HG03060 (cell line): ENCODE measurements around the gene CIZ1.
"Not testable (repeated sequence)": the region's sequence is repeated elsewhere in the genome, so short reads cannot be mapped to it uniquely, and the experiment has no call there.

Source experiments
- ATAC-seq: cut with Tn5 transposase; IDR thresholded peaks from one replicate; pipeline ENCODE4 v1.9.1; 2021; ENCODE audit warnings: low read depth, moderate number of reproducible peaks; ENCODE audit not compliant: unreplicated experiment

Gene CIZ1

GRCh38 chr9:128149001-128149701 lies 42.2 kb downstream of the CIZ1 start, which contains the start of gene LCN2:
Gene LCN2 (plus strand): TSS chr9:128149453. CDS start chr9:128149526, 73 bp downstream.
- no peak for ATAC-seq

DNA sequence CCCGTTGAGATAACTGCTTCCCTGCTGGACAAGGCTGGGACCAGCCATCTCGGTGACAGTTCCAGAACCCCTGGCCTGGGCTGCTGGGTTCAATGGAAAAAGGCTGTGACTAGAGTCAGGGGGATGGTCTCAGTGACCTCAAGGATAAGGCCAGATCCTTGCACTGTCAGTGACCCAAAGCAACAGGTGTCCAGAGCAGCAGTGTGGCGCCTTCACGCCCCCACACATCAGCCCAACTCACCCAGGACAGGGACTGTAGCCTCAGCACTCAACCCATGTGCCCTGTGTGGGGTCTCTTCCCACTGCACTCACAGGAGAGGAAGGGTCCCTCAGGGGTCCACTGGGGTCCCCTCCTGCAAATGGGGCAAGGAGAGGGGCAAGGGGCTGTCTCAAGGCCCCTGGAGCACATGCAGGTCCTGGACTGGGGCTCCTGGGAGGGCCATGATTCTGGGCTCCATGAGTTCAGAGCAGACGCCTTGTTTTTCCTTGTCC lies 42.8 kb downstream of the CIZ1 start:
- no peak for ATAC-seq

DNA sequence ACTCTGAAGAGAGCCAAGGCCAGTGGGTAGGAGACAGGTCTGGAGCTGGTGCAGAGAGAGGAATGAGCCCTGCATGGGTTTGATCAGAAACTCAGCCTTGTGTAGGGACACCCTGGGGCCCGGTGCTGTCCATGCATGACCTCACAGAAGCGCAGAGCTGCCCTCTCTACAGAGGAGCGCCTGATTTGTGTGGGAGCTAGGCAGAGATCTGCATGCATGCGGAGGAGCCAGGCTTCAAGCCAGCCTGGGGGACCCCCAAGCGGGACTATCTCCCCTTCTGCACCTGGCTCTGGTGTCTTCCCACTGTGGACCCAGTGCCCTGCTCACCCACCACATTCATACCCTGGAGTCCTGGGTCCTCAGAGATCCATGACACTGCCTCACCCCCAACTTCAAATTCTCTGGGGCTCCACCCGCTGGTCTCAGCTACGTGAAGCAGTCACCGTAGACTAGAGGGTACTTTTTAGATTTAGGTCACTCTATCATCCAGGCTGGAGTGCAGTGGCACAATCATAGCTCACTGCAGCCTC lies 44.7 kb downstream of the CIZ1 start:
- no peak for ATAC-seq

DNA sequence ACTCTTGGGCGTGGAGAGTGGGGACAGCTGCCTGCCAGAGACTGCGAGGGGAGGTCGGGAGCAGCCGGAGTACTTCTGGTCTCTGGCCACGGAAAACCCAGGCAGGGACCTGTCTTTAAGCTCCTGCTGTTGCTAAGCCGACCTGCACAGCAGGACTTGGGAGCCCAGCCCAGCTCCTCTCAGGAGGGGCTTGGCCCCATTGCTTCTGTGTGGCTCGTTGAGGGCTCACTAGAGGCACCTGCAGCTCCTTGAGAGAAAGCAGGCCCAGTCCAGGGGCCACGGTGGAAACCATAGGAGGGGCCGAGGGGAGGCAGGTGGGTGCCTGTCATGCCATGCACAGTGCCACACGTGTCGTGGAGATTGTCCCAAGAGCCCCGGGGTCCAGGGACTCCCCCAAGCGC lies 45.4 kb downstream of the CIZ1 start:
- no peak for ATAC-seq

DNA sequence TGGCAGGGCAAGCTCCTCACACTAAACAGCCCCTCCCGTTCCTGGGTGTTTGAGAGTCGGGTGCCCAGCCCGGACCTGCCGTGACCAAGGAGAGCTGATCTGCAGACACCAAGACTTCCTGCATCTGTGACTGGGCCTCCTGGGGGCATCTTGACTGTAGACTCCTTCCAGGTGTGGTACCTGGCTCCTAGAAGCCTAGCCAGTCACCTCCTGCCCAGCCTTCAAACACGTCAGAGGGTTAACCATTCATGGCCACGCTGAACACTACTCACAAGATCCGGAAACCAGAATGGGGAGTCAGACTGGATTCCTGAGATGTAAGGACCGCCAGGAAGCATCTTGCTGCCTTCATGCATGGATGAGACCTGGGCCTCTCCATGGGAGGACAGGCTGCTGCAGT lies 45.8 kb downstream of the CIZ1 start:
- no peak for ATAC-seq

DNA sequence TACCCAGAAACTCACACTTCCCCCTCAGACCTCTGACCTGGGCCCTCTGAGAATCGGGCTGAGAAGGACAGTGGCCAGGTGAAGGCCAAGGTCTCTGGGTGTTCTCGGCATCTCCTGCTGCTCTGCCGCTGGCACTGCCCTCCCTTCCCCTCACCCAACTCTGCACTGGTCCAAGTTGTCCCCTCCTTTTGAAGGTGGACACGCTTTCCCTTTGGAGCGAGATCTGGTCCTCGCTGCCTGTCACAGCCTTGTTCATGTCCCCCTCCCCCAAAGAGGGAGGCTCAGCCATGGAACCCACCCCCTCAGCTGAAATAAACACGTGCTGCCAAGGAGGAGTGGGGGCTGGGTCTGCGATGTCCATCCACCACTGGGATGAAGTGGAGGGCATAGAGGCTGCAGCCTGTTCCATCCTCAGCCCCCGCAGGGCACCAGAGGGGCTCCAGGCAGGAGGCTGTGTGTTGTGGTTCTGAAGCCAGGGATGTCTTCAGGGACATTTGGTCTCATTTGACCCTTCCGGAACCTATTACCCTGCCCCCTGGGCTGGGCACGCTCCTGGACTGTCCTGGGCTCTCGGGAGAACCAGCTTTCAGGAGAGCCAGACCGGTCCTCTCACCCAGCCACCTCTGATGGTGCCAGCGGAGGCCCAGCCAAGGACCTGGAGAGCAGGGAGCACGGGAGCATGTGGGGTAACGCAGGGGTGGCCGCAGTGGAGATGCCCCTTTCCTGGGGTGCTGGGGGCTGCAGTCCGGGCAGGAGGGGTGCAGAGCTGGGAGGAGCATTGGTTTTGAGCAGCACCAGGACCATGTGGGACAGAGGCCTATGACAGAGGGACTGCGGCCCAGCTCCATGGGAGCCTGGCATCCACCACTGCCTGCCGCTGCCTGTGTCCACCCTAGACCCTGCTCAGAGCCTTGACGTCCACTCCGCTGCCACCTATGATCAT lies 46.9 kb downstream of the CIZ1 start:
- ATAC-seq = no peak

GRCh38 chr9:128143525-128144238 lies 47.7 kb downstream of the CIZ1 start:
- no peak for ATAC-seq

GRCh38 chr9:128142596-128142995 lies 48.8 kb downstream of the CIZ1 start:
- ATAC-seq = no peak

DNA sequence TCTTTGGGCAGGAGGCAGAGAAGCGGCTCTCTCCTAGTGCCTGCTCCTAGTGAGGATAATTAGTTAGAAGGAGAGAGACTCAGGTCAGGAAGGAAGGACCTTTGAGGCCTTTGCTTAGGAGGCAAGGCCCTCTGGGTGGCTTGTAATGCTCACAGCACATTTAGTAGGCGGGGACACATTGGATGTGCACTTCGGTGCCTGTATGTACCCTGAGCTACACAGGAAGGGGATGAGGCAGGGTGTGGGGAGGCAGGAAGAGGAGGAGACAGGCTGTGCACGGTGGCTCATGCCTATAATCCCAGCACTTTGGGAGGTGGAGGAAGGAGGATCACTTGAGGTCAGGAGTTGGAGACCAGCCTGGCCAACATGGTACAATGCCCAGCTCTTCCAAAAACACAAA lies 49.3 kb downstream of the CIZ1 start:
- ATAC-seq = no peak

DNA sequence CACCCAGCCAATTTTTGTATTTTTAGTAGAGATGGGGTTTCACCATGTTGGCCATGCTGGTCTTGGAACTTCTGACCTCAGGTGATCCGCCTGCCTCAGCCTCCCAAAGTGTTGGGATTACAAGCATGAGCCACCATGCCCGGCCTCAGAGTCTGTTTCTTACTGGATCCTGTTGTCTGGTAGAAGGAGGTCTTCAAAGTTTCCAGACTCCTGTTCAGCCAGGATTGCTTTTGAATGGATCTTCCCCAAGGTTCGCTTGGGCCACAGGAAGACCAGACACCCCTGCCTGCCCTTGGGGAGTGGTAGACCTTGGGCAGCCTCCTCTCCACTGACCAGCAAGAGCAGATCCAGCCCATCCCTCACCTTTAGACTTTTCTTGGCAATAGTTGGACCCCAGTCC lies 49.8 kb downstream of the CIZ1 start:
- ATAC-seq = no peak

GRCh38 chr9:128139621-128140020 lies 51.8 kb downstream of the CIZ1 start:
- no peak for ATAC-seq

- no peak for ATAC-seq
Measured at GRCh38 chr9:128138001-128138400, 53.4 kb downstream of the CIZ1 start.

DNA sequence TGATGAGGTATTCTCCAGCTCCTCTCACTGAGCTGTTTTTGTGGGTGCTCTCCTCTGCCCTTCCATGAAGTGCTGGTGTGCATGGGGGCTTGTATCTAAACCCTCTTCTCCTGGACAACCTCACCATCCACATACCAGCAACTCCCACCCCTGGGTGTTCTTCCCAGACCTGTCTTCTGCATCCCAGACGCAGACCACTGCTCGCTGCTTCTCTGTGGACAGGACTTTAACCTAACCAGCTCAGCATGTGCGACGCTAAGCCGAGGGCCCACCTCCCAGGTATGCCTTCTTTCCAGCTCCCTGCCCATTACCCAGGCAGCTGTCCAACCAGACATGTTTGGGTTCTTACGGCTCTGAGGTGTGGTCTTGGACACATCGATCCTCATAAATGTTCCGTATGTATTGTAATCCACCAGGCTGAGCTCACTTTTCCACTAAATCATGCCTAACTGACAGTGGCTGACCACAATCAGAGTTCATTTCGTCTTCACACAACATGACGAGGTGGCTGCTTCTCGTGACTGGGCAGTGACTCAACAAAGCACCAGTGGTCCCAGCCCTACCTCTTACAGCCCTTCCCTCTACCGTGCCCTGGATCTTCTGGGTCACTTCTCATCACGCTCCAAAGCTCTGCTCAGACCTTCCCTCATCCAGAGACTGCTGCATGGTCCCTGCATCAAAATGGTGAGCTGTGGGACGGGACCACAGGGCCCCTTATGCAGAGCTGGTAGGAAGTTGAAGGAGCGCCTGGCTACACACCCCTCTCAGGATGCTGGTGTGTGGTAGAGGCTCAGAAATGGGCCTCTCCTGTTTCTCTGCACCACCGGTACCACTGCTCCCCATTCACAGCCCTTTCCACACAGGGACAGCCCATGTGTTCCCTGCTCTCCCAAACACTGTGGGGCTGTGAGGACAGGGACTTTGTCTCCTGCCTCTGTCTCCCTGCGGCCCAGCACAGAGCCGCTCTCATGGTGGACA lies 54.3 kb downstream of the CIZ1 start:
- ATAC-seq = no peak

DNA sequence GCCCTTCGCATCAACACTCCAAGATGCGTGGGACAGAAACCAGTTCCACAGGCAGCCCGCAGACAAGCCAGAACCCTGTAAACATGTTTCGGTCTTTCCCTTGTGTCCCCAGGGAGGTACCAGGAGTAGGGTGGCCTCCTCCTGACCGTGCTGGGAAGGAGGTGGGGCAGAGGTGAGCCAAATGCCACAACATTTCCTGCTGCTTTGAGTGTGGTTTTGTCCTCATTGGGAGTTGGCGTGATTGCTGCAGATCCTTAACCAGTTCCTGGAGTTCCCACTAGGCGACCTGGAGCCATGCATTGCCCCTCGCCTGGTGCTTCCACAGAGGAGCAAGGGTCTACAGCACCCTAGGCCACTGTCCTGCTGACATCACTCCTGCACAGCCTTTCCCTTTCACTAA lies 55.8 kb downstream of the CIZ1 start:
- not testable (repeated sequence) for ATAC-seq

GRCh38 chr9:128132139-128132538 lies 59.2 kb downstream of the CIZ1 start:
- ATAC-seq = not testable (repeated sequence)

- ATAC-seq = not testable (repeated sequence)
Measured at GRCh38 chr9:128131346-128131745, 60.0 kb downstream of the CIZ1 start.

DNA sequence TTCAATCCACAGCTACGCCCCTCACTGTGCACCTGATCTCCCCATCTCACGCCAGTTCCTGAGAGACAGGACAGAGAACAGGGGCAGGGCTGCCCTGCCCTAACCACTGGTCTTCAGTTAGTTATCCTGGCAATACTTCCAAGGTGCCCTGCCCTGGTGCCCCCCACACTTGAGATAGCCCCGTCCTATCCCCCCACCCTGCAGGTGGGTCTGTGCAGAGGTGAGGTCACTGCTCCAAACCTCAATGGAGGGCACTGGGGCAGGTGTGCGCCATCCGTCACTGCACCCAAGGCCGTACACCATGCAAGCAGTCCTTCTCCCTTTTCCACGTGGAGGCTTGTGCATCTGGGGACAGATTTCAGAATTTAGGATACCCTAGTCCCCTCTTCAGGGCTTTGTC lies 60.7 kb downstream of the CIZ1 start:
- ATAC-seq = not testable (repeated sequence)

DNA sequence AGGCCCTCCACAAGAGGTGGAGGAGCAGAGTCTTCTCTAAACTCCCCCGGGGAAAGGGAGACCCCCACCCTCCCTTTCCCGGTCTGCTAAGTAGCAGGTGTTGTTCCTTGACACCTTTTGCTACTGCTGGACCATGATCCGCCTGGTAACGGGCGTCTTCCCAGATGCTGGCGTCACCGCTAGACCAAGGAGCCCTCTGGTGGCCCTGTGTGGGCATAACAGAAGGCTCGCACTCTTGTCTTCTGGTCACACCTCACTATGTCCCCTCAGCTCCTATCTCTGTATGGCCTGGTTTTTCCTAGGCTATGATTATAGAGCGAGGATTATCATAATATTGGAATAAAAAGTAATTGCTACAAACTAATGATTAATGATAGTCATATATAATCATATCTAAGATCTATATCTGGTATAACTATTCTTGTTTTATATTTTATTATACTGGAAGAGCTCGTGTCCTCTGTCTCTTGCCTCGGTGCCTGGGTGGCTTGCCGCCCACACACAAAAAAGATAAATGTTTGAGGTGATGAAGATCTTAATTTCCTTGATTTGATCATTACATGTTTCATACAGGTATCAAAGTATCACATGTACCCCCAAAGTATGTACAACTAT lies 61.3 kb downstream of the CIZ1 start:
- ATAC-seq = not testable (repeated sequence)
